K562 (cell line): Measurements from ENCODE around the gene NACC1. TPM values are rescaled to one million over a fixed set of nuclear protein-coding genes. Genes with fewer than 3 reads are reported as not detected.
A peak's percentile ranks its signal among the peaks of the same experiment; 100 is the strongest.

Experiments used
- ARID3A ChIP-seq: IDR thresholded peaks from 2 replicates; pipeline ENCODE4 v1.6.1; 2012; ENCODE audit warnings: low read depth, low read length, improper control_type of control experiment, borderline replicate concordance
- ATF1 ChIP-seq, 2 experiments: fragments of 450-650 bp in 1 of 2; IDR thresholded peaks; 2 replicates each; pipeline ENCODE4 v1.6.1; 2016; ENCODE audit warnings: missing compliant biosample characterization in 1 of 2, missing genetic modification characterization in 1 of 2
- DDX20 ChIP-seq: fragments of 450-650 bp; IDR thresholded peaks from 2 replicates; pipeline ENCODE4 v1.6.1; 2016; ENCODE audit warnings: missing genetic modification characterization, low read depth, mild to moderate bottlenecking, missing compliant biosample characterization, moderate library complexity
- HOMEZ ChIP-seq: fragments of 250-450 bp; sonication (Bioruptor Pico); IDR thresholded peaks from 2 replicates; pipeline ENCODE4 v1.4.0; 2020; ENCODE audit warnings: mild to moderate bottlenecking, moderate library complexity
- KDM5B ChIP-seq: fragments of 200-600 bp; sonication (generic); IDR thresholded peaks from 2 replicates; pipeline ENCODE4 v1.6.1; 2012; ENCODE audit warnings: low read depth, mild to moderate bottlenecking, moderate library complexity, low read length, control low read depth, inconsistent platforms; ENCODE audit not compliant: insufficient replicate concordance
- LARP7 ChIP-seq: fragments of 450-650 bp; IDR thresholded peaks from 2 replicates; pipeline ENCODE4 v1.6.1; 2016
- PHF20 ChIP-seq: fragments of 450-650 bp; IDR thresholded peaks from 2 replicates; pipeline ENCODE4 v1.6.1; 2018; ENCODE audit not compliant: partially characterized antibody
- POU5F1 ChIP-seq: fragments of 150-350 bp; IDR thresholded peaks from 2 replicates; pipeline ENCODE4 v1.6.1; 2014; ENCODE audit warnings: borderline replicate concordance, low read length, low read depth, mild to moderate bottlenecking; ENCODE audit not compliant: partially characterized antibody
- RB1 ChIP-seq: fragments of 450-650 bp; IDR thresholded peaks from 2 replicates; pipeline ENCODE4 v1.6.1; 2017; ENCODE audit warnings: low read depth, mild to moderate bottlenecking
- TAF1 ChIP-seq: IDR thresholded peaks from 2 replicates; pipeline ENCODE4 v1.6.1; 2011; ENCODE audit warnings: mild to moderate bottlenecking, low read length, moderate library complexity; ENCODE audit not compliant: insufficient read depth, control insufficient read depth, severe bottlenecking; ENCODE audit errors: extremely low read depth
- ZNF408 ChIP-seq: fragments of 250-450 bp; sonication (Bioruptor Pico); IDR thresholded peaks from 2 replicates; pipeline ENCODE4 v1.4.0; 2020; ENCODE audit warnings: low read depth, mild to moderate bottlenecking, moderate library complexity
- polyA plus RNA-seq, 8 experiments: library from polyadenylated mRNA; depleted of rRNA in 4 of 8; stranded (reverse) in 5 of 8; unstranded in 3 of 8; fragments of >200 nt; fragmentation: Nextera tagmentation in 2 of 8; fragmentation: Illumina TruSeq in 1 of 8; extraction: Ambion mirVana in 2 of 8; extraction: Trizol in 1 of 8; gene quantifications; 2 replicates each; pipeline versions ENCODE4 v1.2.1 to v1.2.3, GENCODE V29; 2011 to 2014; ENCODE audit warnings: inconsistent platforms in 1 of 8, missing spikeins in 1 of 8
- total RNA-seq, 7 experiments: library from RNA; depleted of rRNA in 6 of 7; stranded (reverse); fragments of >200 nt in 6 of 7; fragmentation: Illumina TruSeq in 2 of 7; extraction: Trizol in 2 of 7; gene quantifications; 2 replicates each; pipeline versions ENCODE4 v1.2.1 to v1.2.3, GENCODE V29; 2011 to 2021; ENCODE audit warnings: low replicate concordance in 1 of 7
- TF ChIP-seq, protein P1 (sequence below): fragments of 200-800 bp; sonication (Bioruptor generic); IDR thresholded peaks from 2 replicates; pipeline ENCODE4 v1.6.1; 2017; ENCODE audit warnings: missing genetic modification characterization, missing compliant biosample characterization
- TF ChIP-seq, protein P2 (sequence below): IDR thresholded peaks from 3 replicates; pipeline ENCODE4 v1.6.1; 2011; ENCODE audit warnings: borderline replicate concordance, mild to moderate bottlenecking, moderate library complexity; ENCODE audit not compliant: insufficient read length; ENCODE audit errors: extremely low read depth
- TF ChIP-seq, protein P3 (sequence below), 2 experiments: fragments of 450-650 bp in 1 of 2; sonication (generic) in 1 of 2; formaldehyde crosslinking in 1 of 2; IDR thresholded peaks in 1 of 2; conservative IDR thresholded peaks in 1 of 2; 2 replicates each; pipeline versions ENCODE4 v1.6.1 to v1.8.1; 2016 to 2023; ENCODE audit warnings: mild to moderate bottlenecking in 2 of 2, moderate library complexity in 2 of 2, inconsistent platforms in 1 of 2, missing genetic modification reagents in 1 of 2
- TF ChIP-seq, protein P4 (sequence below): sonication (generic); formaldehyde crosslinking; IDR thresholded peaks from 2 replicates; pipeline ENCODE4 v1.9.0; 2022; ENCODE audit warnings: mild to moderate bottlenecking, missing genetic modification reagents

Gene NACC1
- total and polyA plus RNA-seq, 9 of the 15 experiments (the other 6 are each of a cell fraction or from before 2014, with no cell fraction given): 0.04 to 96.6 (median 25.8) TPM

GRCh38 chr19:13097463-13098258, 20.4 kb upstream of the NACC1 start (continued):
- TF ChIP-seq RB1: peak; percentile 43
- TF ChIP-seq ARID3A: no peak
- TF ChIP-seq HOMEZ (CRISPR knock-in tag): no peak
- TF ChIP-seq POU5F1: no peak
- TF ChIP-seq, protein P1, sequence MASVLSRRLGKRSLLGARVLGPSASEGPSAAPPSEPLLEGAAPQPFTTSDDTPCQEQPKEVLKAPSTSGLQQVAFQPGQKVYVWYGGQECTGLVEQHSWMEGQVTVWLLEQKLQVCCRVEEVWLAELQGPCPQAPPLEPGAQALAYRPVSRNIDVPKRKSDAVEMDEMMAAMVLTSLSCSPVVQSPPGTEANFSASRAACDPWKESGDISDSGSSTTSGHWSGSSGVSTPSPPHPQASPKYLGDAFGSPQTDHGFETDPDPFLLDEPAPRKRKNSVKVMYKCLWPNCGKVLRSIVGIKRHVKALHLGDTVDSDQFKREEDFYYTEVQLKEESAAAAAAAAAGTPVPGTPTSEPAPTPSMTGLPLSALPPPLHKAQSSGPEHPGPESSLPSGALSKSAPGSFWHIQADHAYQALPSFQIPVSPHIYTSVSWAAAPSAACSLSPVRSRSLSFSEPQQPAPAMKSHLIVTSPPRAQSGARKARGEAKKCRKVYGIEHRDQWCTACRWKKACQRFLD (CRISPR knock-in tag): 0 out of 2 replicates have a peak, but pooled peaks have one; percentile 19
- TF ChIP-seq, protein P2, sequence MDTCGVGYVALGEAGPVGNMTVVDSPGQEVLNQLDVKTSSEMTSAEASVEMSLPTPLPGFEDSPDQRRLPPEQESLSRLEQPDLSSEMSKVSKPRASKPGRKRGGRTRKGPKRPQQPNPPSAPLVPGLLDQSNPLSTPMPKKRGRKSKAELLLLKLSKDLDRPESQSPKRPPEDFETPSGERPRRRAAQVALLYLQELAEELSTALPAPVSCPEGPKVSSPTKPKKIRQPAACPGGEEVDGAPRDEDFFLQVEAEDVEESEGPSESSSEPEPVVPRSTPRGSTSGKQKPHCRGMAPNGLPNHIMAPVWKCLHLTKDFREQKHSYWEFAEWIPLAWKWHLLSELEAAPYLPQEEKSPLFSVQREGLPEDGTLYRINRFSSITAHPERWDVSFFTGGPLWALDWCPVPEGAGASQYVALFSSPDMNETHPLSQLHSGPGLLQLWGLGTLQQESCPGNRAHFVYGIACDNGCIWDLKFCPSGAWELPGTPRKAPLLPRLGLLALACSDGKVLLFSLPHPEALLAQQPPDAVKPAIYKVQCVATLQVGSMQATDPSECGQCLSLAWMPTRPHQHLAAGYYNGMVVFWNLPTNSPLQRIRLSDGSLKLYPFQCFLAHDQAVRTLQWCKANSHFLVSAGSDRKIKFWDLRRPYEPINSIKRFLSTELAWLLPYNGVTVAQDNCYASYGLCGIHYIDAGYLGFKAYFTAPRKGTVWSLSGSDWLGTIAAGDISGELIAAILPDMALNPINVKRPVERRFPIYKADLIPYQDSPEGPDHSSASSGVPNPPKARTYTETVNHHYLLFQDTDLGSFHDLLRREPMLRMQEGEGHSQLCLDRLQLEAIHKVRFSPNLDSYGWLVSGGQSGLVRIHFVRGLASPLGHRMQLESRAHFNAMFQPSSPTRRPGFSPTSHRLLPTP: no peak
- TF ChIP-seq, protein P3, sequence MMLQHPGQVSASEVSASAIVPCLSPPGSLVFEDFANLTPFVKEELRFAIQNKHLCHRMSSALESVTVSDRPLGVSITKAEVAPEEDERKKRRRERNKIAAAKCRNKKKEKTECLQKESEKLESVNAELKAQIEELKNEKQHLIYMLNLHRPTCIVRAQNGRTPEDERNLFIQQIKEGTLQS (IDR thresholded peaks at IDR 0.05): no peak
- TF ChIP-seq, protein P3 (CRISPR knock-in tag; conservative IDR thresholded peaks at IDR 0.05): no peak
- no peak for TF ChIP-seq ATF1 (CRISPR knock-in tag; IDR thresholded peaks at IDR 0.05)
- no peak for TF ChIP-seq ATF1 (tag; IDR thresholded peaks at IDR 0.05)
- peak; percentile 67 for TF ChIP-seq KDM5B
- TF ChIP-seq ZNF408 (CRISPR knock-in tag): no peak
- TF ChIP-seq, protein P4, sequence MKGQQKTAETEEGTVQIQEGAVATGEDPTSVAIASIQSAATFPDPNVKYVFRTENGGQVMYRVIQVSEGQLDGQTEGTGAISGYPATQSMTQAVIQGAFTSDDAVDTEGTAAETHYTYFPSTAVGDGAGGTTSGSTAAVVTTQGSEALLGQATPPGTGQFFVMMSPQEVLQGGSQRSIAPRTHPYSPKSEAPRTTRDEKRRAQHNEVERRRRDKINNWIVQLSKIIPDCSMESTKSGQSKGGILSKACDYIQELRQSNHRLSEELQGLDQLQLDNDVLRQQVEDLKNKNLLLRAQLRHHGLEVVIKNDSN (CRISPR knock-in tag): no peak
- no peak for TF ChIP-seq DDX20 (tag)
- no peak for TF ChIP-seq PHF20
- no peak for TF ChIP-seq LARP7
- peak; percentile 26 for TF ChIP-seq TAF1
